DND-41 (cell line): Measurements from ENCODE around the gene COL13A1.

ENCODE experiments used
- EZH2 ChIP-seq: IDR thresholded peaks from 3 replicates; pipeline ENCODE4 v1.6.1; 2012; ENCODE audit warnings: borderline replicate concordance, low read depth, mild to moderate bottlenecking, moderate library complexity, low read length, inconsistent platforms; ENCODE audit not compliant: severe bottlenecking
- TF ChIP-seq, protein P1 (sequence below): IDR thresholded peaks from 2 replicates; pipeline ENCODE4 v1.5.1; 2012; ENCODE audit warnings: borderline replicate concordance, low read length, moderate library complexity, mild to moderate bottlenecking; ENCODE audit not compliant: poor library complexity, severe bottlenecking; ENCODE audit errors: extremely low read depth

DNA sequence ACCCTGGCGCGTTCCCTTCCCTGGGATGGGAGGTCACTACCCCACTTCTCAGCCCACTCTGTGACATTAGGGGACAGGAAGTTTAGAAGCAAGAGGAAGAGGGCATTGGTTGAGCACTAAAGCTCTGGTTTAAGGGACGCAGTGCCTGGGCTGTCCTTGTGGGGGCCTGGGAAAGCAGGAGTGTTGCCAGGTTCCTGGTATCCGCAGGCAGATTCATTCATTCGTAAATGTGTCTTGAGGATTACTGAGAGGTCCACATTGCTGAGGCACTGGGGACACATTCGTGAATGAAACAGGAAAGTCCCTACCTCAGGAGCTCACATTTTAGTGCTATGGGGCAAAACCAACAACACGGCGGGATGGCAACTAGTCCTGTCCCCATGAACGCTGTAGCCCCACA lies 69.4 kb downstream of the COL13A1 start:
- TF ChIP-seq, protein P1, sequence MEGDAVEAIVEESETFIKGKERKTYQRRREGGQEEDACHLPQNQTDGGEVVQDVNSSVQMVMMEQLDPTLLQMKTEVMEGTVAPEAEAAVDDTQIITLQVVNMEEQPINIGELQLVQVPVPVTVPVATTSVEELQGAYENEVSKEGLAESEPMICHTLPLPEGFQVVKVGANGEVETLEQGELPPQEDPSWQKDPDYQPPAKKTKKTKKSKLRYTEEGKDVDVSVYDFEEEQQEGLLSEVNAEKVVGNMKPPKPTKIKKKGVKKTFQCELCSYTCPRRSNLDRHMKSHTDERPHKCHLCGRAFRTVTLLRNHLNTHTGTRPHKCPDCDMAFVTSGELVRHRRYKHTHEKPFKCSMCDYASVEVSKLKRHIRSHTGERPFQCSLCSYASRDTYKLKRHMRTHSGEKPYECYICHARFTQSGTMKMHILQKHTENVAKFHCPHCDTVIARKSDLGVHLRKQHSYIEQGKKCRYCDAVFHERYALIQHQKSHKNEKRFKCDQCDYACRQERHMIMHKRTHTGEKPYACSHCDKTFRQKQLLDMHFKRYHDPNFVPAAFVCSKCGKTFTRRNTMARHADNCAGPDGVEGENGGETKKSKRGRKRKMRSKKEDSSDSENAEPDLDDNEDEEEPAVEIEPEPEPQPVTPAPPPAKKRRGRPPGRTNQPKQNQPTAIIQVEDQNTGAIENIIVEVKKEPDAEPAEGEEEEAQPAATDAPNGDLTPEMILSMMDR: no peak
- no peak for TF ChIP-seq EZH2
